ENCODE results near the gene HSD17B12. TPM values are rescaled to one million over a fixed set of nuclear protein-coding genes. Genes with fewer than 3 reads are reported as not detected.

HSD17B12 gene
- total and polyA plus RNA-seq, 2 of the 4 experiments (the other 2 are of a cell fraction) = 38.0 to 44.6 TPM

- H2BK5ac ChIP-seq (ENCODE audit: low read depth, low read length, poor library complexity, severe bottlenecking) = no peak overlapping the region
- no peak overlapping the region for H3K4me2 ChIP-seq (ENCODE audit: low read depth, low read length)
- POLR2A ChIA-PET (ENCODE audit: unreplicated experiment) = no interaction called here
- WGBS, 2 experiments (ENCODE audit: extremely low coverage in 2 of 2, insufficient read length in 1 of 2) = no CpG with 5 or more reads among the region's 7 CpGs
- TF ChIP-seq USF2 (IDR thresholded peaks at IDR 0.05; ENCODE audit: low read depth, low read length) = no peak
- TF ChIP-seq FOS (IDR thresholded peaks at IDR 0.05; ENCODE audit: low read depth, low read length) = no peak
- TF ChIP-seq CTCF (conservative IDR thresholded peaks at IDR 0.05; ENCODE audit: low read depth, low read length) = no peak
- TF ChIP-seq ELK1 (IDR thresholded peaks at IDR 0.05; ENCODE audit: borderline replicate concordance, low read depth, low read length) = no peak
- no peak for TF ChIP-seq RAD21 (IDR thresholded peaks at IDR 0.05; ENCODE audit: low read length)
- TF ChIP-seq NFE2L2 (IDR thresholded peaks at IDR 0.05; ENCODE audit: low read depth, low read length) = no peak
- TF ChIP-seq CEBPB (IDR thresholded peaks at IDR 0.05; ENCODE audit: low read depth, low read length) = no peak
- no peak for TF ChIP-seq MXI1 (IDR thresholded peaks at IDR 0.05; ENCODE audit: borderline replicate concordance, low read depth, low read length)
- no peak for TF ChIP-seq POLR2A (IDR thresholded peaks at IDR 0.05; ENCODE audit: low read depth, low read length)
- TF ChIP-seq SMC3 (IDR thresholded peaks at IDR 0.05; ENCODE audit: low read depth, low read length) = no peak
- no peak for TF ChIP-seq MAFK (IDR thresholded peaks at IDR 0.05; ENCODE audit: low read depth, low read length)
- TF ChIP-seq RCOR1 (IDR thresholded peaks at IDR 0.05; ENCODE audit: insufficient replicate concordance, low read length) = no peak
- TF ChIP-seq BHLHE40 (IDR thresholded peaks at IDR 0.05; ENCODE audit: low read depth, low read length) = no peak
- TF ChIP-seq RFX5 (IDR thresholded peaks at IDR 0.05; ENCODE audit: low read depth, low read length) = no peak
- TF ChIP-seq MAZ (IDR thresholded peaks at IDR 0.05; ENCODE audit: borderline replicate concordance, low read depth, low read length) = no peak
- TF ChIP-seq CHD1 (IDR thresholded peaks at IDR 0.05; ENCODE audit: low read depth, low read length) = no peak
- intact Hi-C loops (cut with micrococcal nuclease) (no loop called here), in situ Hi-C loops (cut with MboI; ENCODE audit: low sequenced_read_pairs) (no loop called here), dilution Hi-C loops (cut with HindIII; ENCODE audit: low sequenced_read_pairs, unreplicated experiment) (no loop called here)
- no peaks in the 10 kb centered on the region for H3K36me3 ChIP-seq (ENCODE audit: control insufficient read depth, insufficient read depth, low read length)
- no peak overlapping the region for H3K23ac ChIP-seq (ENCODE audit: low read depth, low read length)
- no peak overlapping the region for H4K8ac ChIP-seq (ENCODE audit: low read depth in 2 of 2, low read length in 2 of 2)
- no peaks in the 10 kb centered on the region for H3K27me3 ChIP-seq (ENCODE audit: control insufficient read depth, insufficient read depth, low read length)
- no peak for DNase-seq
- H3K14ac ChIP-seq (replicated peaks; ENCODE audit: low read depth, low read length) = no peak overlapping the region
- no peak overlapping the region for H3K9ac ChIP-seq (ENCODE audit: low read depth, low read length)
- H2AK5ac ChIP-seq (ENCODE audit: low read depth, low read length) = no peak overlapping the region
- CTCF ChIA-PET = no interaction called here
- H4K20me1 ChIP-seq (ENCODE audit: insufficient read depth, low read length) = peaks cover 7% of the 10 kb centered on the region; the same call in 1 of the 2 replicates
- H3K27ac ChIP-seq (ENCODE audit: insufficient read depth, low read length) = no peak overlapping the region
- no peak overlapping the region for H2BK120ac ChIP-seq (ENCODE audit: low read depth, low read length)
- H3K79me1 ChIP-seq (ENCODE audit: low read depth in 1 of 2, low read length in 2 of 2) = peaks cover 0 to 15% of the 10 kb centered on the region in 2 experiments; a peak in 1 of 4 replicates
- H4K5ac ChIP-seq (ENCODE audit: low read depth, low read length) = no peak overlapping the region
- no TSS peak for BruUV-seq (replicated peaks)
- H3K4ac ChIP-seq (ENCODE audit: low read depth, low read length) = no peak overlapping the region
- peaks cover 6% of the 10 kb centered on the region; the same call in 1 of the 2 replicates for H3K4me1 ChIP-seq (ENCODE audit: control insufficient read depth, insufficient read depth, low read length)
- 0 out of 2 replicates have a peak, but pooled peaks cover 4% of the 10 kb centered on the region for H3K9me1 ChIP-seq (ENCODE audit: insufficient read depth, low read length)
- no peak overlapping the region for H3K56ac ChIP-seq (ENCODE audit: extremely low read depth, insufficient read depth, low read length)
- no peak for ATAC-seq (ENCODE audit: low read depth)
- no peak overlapping the region for H2AFZ ChIP-seq (replicated peaks; ENCODE audit: low read length, poor library complexity)
- no peak overlapping the region for H2BK15ac ChIP-seq (ENCODE audit: low read depth, low read length)
- no peaks in the 10 kb centered on the region for H3K9me3 ChIP-seq (ENCODE audit: control insufficient read depth, insufficient read depth, low read length)
- no peak overlapping the region for H3K4me3 ChIP-seq (ENCODE audit: insufficient read depth, low read depth, low read length)
- H2AK9ac ChIP-seq (replicated peaks; ENCODE audit: low read depth, low read length, poor library complexity) = no peak overlapping the region
- no peak overlapping the region for H4K91ac ChIP-seq (ENCODE audit: insufficient read depth, low read depth, low read length)
- no peak overlapping the region for H2BK20ac ChIP-seq (ENCODE audit: low read depth, low read length)
- no peak overlapping the region for H3K18ac ChIP-seq (ENCODE audit: low read depth, low read length)
These were observed 154.6 kb downstream of the HSD17B12 start for GRCh38 chr11:43835104-43835503.

All from IMR-90 (cell line).